Activated CD4-positive, CD25-positive, alpha-beta regulatory T cell treated with anti-CD3 and anti-CD28 coated beads, Interleukin-2, amount 50 U/mL, for 24 hours (primary cell): ENCODE results near the gene PHACTR1.
"Not testable (repeated sequence)": the region's sequence is repeated elsewhere in the genome, so short reads cannot be mapped to it uniquely, and the experiment has no call there.

Experiments
- ATAC-seq, 2 donors: fragments of 150-1000 bp; cut with Tn5 transposase; one replicate each; pipeline ENCODE4 v1.10.0; 2021; ENCODE audit warnings: mild to moderate bottlenecking in 1 of 2, moderate library complexity in 1 of 2

PHACTR1 gene

GRCh38 chr6:13120483-13121482, 404.2 kb downstream of the PHACTR1 start:
- no peak for ATAC-seq

DNA sequence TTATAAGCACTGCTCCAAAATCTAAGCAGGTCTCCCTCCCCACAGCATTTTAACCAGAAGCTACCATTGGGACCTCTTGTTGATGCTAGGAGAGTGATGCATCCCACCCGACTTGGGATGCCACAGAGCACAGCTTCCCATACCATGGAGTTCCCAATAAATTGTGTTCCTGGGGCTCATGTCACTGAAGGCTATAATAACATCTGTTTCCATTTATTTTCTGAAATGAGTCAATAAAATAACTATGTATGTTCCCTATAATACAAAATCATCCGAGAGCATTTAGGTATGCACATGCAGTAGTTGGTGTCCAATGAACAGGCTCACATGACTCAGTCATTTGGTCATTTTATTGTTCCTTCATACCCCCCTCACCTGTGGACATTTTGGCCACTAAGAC, 407.6 kb downstream of the PHACTR1 start:
- ATAC-seq, result no peak

GRCh38 chr6:13125841-13126240, 409.3 kb downstream of the PHACTR1 start:
- no peak for ATAC-seq

GRCh38 chr6:13131935-13132661, 415.5 kb downstream of the PHACTR1 start:
- no peak for ATAC-seq

- ATAC-seq, result not testable (repeated sequence)
Measured at GRCh38 chr6:13133894-13134293, 417.3 kb downstream of the PHACTR1 start.

DNA sequence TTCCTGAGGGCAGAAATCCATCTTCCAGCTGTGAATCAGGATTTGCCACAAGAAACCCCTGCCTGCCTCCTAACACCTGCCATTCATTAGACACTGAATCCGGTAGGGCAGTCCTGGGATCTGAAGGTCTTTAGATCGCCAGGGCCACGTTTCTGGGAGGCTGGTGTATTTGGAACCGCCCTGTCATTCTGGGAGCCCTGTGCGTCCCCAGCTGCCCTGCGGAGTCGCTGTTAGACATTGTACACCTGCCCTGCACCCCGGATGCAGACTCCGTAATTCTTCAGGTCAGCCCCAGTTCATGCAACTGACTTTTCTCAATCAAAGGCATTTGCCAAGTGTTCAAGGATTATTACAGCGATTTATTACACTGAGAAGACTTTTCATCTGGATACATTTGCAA, 418.6 kb downstream of the PHACTR1 start:
- ATAC-seq, result no peak

- no peak for ATAC-seq
Measured at GRCh38 chr6:13139119-13139518, 422.6 kb downstream of the PHACTR1 start.

GRCh38 chr6:13140980-13141379, 424.4 kb downstream of the PHACTR1 start:
- ATAC-seq, result no peak

DNA sequence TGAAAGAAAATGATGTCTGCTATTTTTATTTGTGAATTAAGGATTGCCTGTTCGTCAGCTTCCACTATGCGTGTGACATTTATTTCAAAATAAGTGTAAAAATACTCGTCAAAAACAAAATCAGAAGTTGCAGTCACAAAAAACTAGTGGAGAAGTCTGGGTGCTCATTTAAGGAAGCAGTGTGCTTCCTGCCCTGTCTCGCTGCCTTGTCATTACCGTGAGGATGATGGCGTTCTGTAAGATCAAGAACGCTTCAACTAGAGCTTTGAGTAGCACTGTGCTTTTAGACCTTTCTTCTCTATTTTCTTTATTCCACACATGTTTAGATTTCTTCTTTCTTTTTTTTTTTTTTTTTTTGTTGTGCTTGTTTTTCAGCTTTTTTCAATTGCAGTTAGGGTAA, 424.8 kb downstream of the PHACTR1 start:
- ATAC-seq, result no peak

DNA sequence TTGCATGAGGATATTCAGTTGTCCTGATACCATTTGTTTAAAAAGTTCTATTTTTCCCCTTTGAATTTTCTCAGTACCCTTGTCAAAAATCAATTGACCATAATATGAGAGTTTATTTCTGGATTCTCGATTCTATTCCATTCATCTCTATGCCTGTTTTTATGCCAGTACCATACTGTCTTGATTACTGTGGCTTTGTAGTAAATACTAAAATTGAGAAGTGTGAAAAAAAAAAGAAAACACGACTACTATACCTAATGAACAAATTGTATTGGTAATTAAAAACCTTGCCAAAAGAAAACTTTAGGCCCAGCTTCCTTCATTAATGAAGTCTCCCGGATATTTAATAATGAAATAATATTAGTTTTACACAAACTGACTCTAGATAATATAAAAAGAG, 426.0 kb downstream of the PHACTR1 start:
- no peak for ATAC-seq

DNA sequence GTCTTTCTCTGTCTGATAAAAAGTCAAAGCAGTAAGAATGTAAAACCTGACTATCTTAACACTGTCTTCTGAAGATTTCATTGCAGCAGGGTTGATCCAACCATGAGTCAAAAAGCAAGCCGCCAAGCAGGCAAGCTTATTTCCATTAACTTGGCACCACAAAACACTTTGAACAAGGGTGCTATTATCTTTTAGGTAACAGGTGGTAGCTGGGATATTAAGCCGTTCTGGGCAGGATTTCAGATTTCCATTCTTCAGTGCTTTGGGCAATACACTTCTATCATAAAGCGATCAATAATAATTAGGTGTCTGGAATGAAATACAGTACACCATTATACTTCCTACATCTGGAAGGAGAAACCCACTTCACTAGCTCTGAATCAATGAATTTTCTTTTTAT, 429.9 kb downstream of the PHACTR1 start:
- ATAC-seq, result no peak

- no peak for ATAC-seq
Measured at GRCh38 chr6:13147376-13147775, 430.8 kb downstream of the PHACTR1 start.

- ATAC-seq, result no peak
Measured at GRCh38 chr6:13147782-13148181, 431.2 kb downstream of the PHACTR1 start.

DNA sequence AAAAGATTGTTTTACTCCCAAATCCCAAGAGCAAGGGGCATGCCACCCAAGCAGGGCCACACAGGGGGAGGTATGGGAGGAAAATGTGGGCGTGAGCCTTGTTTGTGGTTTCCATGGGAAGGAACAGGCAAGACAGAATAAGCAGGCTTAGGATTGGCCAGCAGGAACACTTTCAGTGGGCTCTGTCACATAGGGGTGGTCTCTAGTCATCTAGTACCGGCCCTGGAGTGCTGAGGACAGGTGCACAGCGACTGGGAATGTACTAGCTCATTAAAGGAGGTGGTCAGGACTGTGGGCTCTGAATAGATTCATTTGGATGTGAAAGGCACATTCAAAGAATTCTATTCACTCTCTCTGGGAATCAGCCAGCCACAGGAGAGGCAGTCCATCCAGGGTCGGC, 436.2 kb downstream of the PHACTR1 start:
- ATAC-seq, result no peak

DNA sequence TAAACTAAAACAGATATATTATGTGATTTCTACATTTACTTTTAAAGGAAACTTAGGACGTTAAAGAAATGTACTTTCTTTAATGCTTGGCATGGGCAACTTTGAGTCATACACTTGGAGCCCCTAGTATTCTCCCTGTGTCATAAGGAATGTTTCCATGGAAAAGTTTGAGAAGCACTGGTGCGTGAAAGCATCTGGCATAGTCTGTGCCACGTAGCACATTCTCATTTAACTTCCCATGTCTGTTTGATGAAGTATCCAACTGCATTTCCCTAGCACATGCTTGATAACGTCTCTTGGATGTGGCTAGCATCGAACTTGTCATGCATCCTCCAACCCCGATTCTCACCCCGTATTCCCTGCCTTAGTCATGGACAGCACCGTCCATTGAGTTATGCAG, 439.8 kb downstream of the PHACTR1 start:
- no peak for ATAC-seq

DNA sequence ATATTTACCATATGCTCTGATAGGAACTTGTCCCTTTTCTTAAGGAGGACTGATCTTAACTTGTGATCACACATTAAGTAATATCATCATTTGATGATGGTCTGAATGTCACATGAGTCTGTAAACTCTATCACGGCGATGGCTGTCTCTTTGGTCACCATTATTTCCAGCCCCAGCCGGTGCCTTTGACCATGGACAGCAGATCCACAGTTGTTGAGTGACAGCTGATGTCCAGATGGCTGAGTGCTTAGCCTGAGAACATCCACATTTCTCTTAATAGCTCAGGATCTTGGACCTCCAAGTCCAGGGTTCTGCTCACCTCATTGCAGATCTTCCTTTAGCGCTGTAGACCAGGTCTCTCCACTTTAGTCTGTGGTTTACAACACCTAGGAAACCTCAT, 440.7 kb downstream of the PHACTR1 start:
- ATAC-seq, result no peak

- no peak for ATAC-seq
Measured at GRCh38 chr6:13159300-13159699, 442.7 kb downstream of the PHACTR1 start.

- ATAC-seq, result not testable (repeated sequence)
Measured at GRCh38 chr6:13159822-13160221, 443.3 kb downstream of the PHACTR1 start.

GRCh38 chr6:13163161-13163944, 446.8 kb downstream of the PHACTR1 start:
- ATAC-seq, result no peak

DNA sequence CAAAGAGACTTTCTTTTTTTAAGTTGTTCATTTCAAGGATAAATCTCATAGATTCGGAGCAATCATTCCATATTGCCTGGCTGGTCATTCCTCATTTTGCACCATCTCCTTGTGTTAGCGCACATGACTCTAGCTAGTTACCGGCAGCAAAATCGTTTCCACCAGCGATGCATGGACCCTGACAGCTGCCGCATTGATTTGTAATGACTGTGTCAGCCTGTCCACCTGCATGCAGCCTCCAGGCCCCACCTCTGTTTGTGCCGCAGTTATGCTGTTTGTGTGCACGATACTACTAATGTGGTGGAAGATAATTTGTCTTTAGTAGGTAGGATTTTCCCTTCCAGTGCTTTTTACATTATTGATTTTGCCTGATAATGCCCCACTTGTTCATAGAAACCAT, 447.7 kb downstream of the PHACTR1 start:
- no peak for ATAC-seq

- no peak for ATAC-seq
Measured at GRCh38 chr6:13165502-13166172, 449.1 kb downstream of the PHACTR1 start.

DNA sequence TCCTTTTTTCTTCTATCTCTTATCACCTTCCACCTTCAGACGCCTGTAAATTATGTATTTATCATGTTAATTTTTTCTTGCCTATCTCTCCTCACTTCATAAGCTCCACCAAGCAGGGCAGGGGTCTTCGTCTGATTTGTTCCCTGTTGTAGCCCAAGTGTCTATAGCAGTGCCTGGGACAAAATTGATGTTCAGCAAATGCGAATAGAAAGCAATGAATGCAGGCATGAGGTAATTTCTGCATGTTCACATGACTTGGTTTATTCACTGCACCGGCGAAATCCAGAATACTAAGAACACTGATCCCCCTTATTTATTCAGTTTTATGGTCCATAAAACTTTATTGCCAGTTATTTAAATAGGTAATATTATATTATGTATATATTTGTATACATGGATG, 449.7 kb downstream of the PHACTR1 start:
- ATAC-seq, result no peak

GRCh38 chr6:13166916-13167315, 450.3 kb downstream of the PHACTR1 start:
- no peak for ATAC-seq
